GM12878 (cell line): ENCODE data around the gene NFKBIE. TPM values are rescaled to one million over a fixed set of nuclear protein-coding genes. Genes with fewer than 3 reads are reported as not detected.

Experiments
- ASH2L ChIP-seq: fragments of 300-600, 200-600 bp; sonication (generic); IDR thresholded peaks from 2 replicates; pipeline ENCODE4 v1.6.1; 2017; ENCODE audit warnings: low read depth, mild to moderate bottlenecking, borderline replicate concordance
- BACH1 ChIP-seq: fragments of 450-650 bp; IDR thresholded peaks from 2 replicates; pipeline ENCODE4 v1.6.1; 2017; ENCODE audit warnings: mild to moderate bottlenecking, borderline replicate concordance
- GATAD2B ChIP-seq: fragments of 450-650 bp; conservative IDR thresholded peaks from 2 replicates; pipeline ENCODE4 v1.6.1; 2017; ENCODE audit warnings: low read depth, mild to moderate bottlenecking, moderate library complexity
- HDGF ChIP-seq: fragments of 450-650 bp; IDR thresholded peaks from 2 replicates; pipeline ENCODE4 v1.6.1; 2016; ENCODE audit warnings: antibody characterized with exemption
- NR2C2 ChIP-seq: IDR thresholded peaks from 2 replicates; pipeline ENCODE4 v1.6.1; 2011; ENCODE audit warnings: borderline replicate concordance, low read depth; ENCODE audit not compliant: control insufficient read depth, insufficient read length
- POLR2AphosphoS5 ChIP-seq: IDR thresholded peaks from 2 replicates; pipeline ENCODE4 v1.6.1; 2011; ENCODE audit warnings: mild to moderate bottlenecking, low read length, inconsistent platforms
- RELA ChIP-seq: fragments of 450-650 bp; IDR thresholded peaks from 2 replicates; pipeline ENCODE4 v1.8.0; 2014; ENCODE audit warnings: borderline replicate concordance; ENCODE audit not compliant: partially characterized antibody
- SIX5 ChIP-seq: IDR thresholded peaks from 2 replicates; pipeline ENCODE4 v1.6.1; 2011; ENCODE audit warnings: mild to moderate bottlenecking, low read depth, low read length, moderate library complexity; ENCODE audit not compliant: severe bottlenecking
- YBX1 ChIP-seq: fragments of 450-650 bp; IDR thresholded peaks from 2 replicates; pipeline ENCODE4 v1.6.1; 2016; ENCODE audit warnings: antibody characterized with exemption
- ZNF207 ChIP-seq: fragments of 450-650 bp; IDR thresholded peaks from 2 replicates; pipeline ENCODE4 v1.6.1; 2014; ENCODE audit warnings: antibody characterized with exemption, mild to moderate bottlenecking, borderline replicate concordance
- ZNF622 ChIP-seq: fragments of 450-650 bp; IDR thresholded peaks from 2 replicates; pipeline ENCODE4 v1.6.1; 2017; ENCODE audit warnings: mild to moderate bottlenecking, inconsistent platforms
- polyA plus RNA-seq, 11 experiments: library from polyadenylated mRNA; depleted of rRNA in 4 of 11; unstranded in 6 of 11; stranded (reverse) in 5 of 11; fragments of >200 nt; fragmentation: Nextera tagmentation in 4 of 11; fragmentation: Illumina TruSeq in 1 of 11; extraction: Ambion mirVana in 4 of 11; extraction: Trizol in 1 of 11; gene quantifications; 1 replicate in 1 of 11; 2 replicates in 10 of 11; pipeline versions ENCODE4 v1.2.1 to v1.2.3, GENCODE V29; 2011 to 2016; ENCODE audit warnings: inconsistent platforms in 2 of 11, missing spikeins in 2 of 11, low read depth in 1 of 11
- total RNA-seq, 4 experiments: library from RNA; depleted of rRNA in 3 of 4; stranded (reverse); fragments of >200 nt in 3 of 4; fragmentation: Illumina TruSeq in 1 of 4; extraction: Trizol in 1 of 4; gene quantifications; 2 replicates each; pipeline versions ENCODE4 v1.2.1 to v1.2.3, GENCODE V29; 2013 to 2021
- TF ChIP-seq, protein P1 (sequence below): fragments of 450-650 bp; IDR thresholded peaks from 2 replicates; pipeline ENCODE4 v1.6.1; 2017; ENCODE audit warnings: mild to moderate bottlenecking, low read depth, inconsistent platforms; ENCODE audit not compliant: poor library complexity, severe bottlenecking
- TF ChIP-seq, protein P2 (sequence below): fragments of 150-350 bp; IDR thresholded peaks from 2 replicates; pipeline ENCODE4 v1.6.1; 2016; ENCODE audit warnings: low read depth, low read length
- TF ChIP-seq, protein P3 (sequence below): fragments of 450-650 bp; IDR thresholded peaks from 2 replicates; pipeline ENCODE4 v1.6.1; 2014; ENCODE audit warnings: mild to moderate bottlenecking
- TF ChIP-seq, protein P4 (sequence below): fragments of 450-650 bp; formaldehyde crosslinking; IDR thresholded peaks from 2 replicates; pipeline ENCODE4 v1.5.0; 2022; ENCODE audit warnings: mild to moderate bottlenecking, missing genetic modification characterization
- TF ChIP-seq, protein P5 (sequence below): IDR thresholded peaks from 2 replicates; pipeline ENCODE4 v1.6.1; 2011; ENCODE audit warnings: mild to moderate bottlenecking, low read depth, low read length, moderate library complexity; ENCODE audit not compliant: insufficient replicate concordance

Gene NFKBIE
- total and polyA plus RNA-seq, 10 of the 15 experiments (the other 5 are each of a cell fraction or from before 2014, with no cell fraction given) = 10.4 to 106 (median 38.8) TPM

DNA sequence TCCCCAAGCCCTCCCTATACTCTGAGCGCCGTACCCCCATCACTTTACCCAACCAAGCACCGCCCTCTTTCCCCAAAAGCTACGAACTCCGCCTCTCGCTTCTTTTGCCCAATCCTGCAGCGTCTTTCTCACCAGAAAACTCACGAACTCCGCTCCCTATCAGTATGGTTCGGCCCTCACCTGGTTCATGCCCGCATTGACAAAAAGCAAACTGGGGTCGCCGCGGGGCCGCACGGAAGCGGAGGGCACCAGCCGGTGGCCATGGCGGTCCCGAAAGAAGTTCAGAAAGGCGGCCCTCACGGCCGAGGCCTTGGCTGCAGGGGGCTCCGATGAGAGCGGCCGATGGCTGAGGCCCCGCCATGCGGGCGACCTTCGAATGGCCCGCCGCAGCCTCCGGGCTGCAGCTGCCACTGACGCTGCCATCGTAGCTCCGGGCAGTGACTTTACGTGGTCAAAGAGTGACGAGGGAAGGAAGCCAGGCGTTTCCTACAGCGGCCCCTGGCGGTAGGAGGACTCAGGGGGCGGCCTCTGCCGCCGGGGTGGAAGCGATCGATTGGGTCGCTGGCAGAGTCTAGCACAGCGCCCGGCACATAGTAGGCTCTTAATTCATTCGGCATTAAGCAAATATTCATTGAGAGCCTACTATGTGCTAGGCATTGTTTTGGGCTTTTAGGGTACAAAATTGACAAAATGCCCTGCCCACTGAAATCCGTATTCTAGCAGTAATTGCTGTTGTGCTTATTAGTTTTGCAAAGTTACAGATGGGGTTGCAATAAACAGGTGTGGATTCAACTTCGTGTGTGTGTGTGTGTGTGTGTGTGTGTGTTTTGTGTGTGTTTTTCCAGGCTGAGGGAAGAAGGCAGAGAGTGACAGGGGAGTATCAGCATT lies 47.8 kb upstream of the NFKBIE start, which contains the start of gene AARS2 (continued):
- TF ChIP-seq BACH1 (peak; percentile 77), POLR2AphosphoS5 (peak; percentile 94), SIX5 (peak; percentile 51), NR2C2 (no peak), YBX1 (no peak), ASH2L (no peak), HDGF (no peak), ZNF207 (peak; percentile 82; the same call in 1 of the 2 replicates), GATAD2B (peak; percentile 91), ZNF622 (no peak), RELA (peak; percentile 68)
- TF ChIP-seq, protein P1, sequence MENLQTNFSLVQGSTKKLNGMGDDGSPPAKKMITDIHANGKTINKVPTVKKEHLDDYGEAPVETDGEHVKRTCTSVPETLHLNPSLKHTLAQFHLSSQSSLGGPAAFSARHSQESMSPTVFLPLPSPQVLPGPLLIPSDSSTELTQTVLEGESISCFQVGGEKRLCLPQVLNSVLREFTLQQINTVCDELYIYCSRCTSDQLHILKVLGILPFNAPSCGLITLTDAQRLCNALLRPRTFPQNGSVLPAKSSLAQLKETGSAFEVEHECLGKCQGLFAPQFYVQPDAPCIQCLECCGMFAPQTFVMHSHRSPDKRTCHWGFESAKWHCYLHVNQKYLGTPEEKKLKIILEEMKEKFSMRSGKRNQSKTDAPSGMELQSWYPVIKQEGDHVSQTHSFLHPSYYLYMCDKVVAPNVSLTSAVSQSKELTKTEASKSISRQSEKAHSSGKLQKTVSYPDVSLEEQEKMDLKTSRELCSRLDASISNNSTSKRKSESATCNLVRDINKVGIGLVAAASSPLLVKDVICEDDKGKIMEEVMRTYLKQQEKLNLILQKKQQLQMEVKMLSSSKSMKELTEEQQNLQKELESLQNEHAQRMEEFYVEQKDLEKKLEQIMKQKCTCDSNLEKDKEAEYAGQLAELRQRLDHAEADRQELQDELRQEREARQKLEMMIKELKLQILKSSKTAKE = peak; percentile 53
- TF ChIP-seq, protein P2, sequence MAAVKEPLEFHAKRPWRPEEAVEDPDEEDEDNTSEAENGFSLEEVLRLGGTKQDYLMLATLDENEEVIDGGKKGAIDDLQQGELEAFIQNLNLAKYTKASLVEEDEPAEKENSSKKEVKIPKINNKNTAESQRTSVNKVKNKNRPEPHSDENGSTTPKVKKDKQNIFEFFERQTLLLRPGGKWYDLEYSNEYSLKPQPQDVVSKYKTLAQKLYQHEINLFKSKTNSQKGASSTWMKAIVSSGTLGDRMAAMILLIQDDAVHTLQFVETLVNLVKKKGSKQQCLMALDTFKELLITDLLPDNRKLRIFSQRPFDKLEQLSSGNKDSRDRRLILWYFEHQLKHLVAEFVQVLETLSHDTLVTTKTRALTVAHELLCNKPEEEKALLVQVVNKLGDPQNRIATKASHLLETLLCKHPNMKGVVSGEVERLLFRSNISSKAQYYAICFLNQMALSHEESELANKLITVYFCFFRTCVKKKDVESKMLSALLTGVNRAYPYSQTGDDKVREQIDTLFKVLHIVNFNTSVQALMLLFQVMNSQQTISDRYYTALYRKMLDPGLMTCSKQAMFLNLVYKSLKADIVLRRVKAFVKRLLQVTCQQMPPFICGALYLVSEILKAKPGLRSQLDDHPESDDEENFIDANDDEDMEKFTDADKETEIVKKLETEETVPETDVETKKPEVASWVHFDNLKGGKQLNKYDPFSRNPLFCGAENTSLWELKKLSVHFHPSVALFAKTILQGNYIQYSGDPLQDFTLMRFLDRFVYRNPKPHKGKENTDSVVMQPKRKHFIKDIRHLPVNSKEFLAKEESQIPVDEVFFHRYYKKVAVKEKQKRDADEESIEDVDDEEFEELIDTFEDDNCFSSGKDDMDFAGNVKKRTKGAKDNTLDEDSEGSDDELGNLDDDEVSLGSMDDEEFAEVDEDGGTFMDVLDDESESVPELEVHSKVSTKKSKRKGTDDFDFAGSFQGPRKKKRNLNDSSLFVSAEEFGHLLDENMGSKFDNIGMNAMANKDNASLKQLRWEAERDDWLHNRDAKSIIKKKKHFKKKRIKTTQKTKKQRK = no peak
- TF ChIP-seq, protein P3, sequence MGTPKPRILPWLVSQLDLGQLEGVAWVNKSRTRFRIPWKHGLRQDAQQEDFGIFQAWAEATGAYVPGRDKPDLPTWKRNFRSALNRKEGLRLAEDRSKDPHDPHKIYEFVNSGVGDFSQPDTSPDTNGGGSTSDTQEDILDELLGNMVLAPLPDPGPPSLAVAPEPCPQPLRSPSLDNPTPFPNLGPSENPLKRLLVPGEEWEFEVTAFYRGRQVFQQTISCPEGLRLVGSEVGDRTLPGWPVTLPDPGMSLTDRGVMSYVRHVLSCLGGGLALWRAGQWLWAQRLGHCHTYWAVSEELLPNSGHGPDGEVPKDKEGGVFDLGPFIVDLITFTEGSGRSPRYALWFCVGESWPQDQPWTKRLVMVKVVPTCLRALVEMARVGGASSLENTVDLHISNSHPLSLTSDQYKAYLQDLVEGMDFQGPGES = peak; percentile 42; the same call in 1 of the 2 replicates
- TF ChIP-seq, protein P4, sequence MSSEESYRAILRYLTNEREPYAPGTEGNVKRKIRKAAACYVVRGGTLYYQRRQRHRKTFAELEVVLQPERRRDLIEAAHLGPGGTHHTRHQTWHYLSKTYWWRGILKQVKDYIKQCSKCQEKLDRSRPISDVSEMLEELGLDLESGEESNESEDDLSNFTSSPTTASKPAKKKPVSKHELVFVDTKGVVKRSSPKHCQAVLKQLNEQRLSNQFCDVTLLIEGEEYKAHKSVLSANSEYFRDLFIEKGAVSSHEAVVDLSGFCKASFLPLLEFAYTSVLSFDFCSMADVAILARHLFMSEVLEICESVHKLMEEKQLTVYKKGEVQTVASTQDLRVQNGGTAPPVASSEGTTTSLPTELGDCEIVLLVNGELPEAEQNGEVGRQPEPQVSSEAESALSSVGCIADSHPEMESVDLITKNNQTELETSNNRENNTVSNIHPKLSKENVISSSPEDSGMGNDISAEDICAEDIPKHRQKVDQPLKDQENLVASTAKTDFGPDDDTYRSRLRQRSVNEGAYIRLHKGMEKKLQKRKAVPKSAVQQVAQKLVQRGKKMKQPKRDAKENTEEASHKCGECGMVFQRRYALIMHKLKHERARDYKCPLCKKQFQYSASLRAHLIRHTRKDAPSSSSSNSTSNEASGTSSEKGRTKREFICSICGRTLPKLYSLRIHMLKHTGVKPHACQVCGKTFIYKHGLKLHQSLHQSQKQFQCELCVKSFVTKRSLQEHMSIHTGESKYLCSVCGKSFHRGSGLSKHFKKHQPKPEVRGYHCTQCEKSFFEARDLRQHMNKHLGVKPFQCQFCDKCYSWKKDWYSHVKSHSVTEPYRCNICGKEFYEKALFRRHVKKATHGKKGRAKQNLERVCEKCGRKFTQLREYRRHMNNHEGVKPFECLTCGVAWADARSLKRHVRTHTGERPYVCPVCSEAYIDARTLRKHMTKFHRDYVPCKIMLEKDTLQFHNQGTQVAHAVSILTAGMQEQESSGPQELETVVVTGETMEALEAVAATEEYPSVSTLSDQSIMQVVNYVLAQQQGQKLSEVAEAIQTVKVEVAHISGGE (CRISPR knock-in tag) = no peak
- TF ChIP-seq, protein P5, sequence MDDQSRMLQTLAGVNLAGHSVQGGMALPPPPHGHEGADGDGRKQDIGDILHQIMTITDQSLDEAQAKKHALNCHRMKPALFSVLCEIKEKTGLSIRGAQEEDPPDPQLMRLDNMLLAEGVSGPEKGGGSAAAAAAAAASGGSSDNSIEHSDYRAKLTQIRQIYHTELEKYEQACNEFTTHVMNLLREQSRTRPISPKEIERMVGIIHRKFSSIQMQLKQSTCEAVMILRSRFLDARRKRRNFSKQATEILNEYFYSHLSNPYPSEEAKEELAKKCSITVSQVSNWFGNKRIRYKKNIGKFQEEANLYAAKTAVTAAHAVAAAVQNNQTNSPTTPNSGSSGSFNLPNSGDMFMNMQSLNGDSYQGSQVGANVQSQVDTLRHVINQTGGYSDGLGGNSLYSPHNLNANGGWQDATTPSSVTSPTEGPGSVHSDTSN = peak; percentile 61
